Glutamatergic neuron (in vitro differentiated cells): ENCODE data around the gene MYBPH. TPM values are rescaled to one million over a fixed set of nuclear protein-coding genes. Genes with fewer than 3 reads are reported as not detected.

ENCODE experiments used
- DNase-seq: peaks from one replicate; pipeline ENCODE4 v3.0.0; 2022
- H3K27ac Mint-ChIP-seq: one replicate; pipeline ENCODE4 v1.8.0; 2020; ENCODE audit warnings: mild to moderate bottlenecking, mixed read lengths, inconsistent platforms; ENCODE audit not compliant: unreplicated experiment
- H3K27me3 Mint-ChIP-seq: one replicate; pipeline ENCODE4 v1.8.0; 2020; ENCODE audit warnings: mild to moderate bottlenecking, moderate library complexity, mixed read lengths, inconsistent platforms; ENCODE audit not compliant: unreplicated experiment
- H3K36me3 Mint-ChIP-seq: one replicate; pipeline ENCODE4 v1.8.0; 2020; ENCODE audit warnings: mild to moderate bottlenecking, mixed read lengths, inconsistent platforms; ENCODE audit not compliant: unreplicated experiment
- H3K4me1 Mint-ChIP-seq: one replicate; pipeline ENCODE4 v1.8.0; 2020; ENCODE audit warnings: mild to moderate bottlenecking, low read depth, mixed read lengths, inconsistent platforms; ENCODE audit not compliant: unreplicated experiment
- H3K4me3 Mint-ChIP-seq: one replicate; pipeline ENCODE4 v1.8.0; 2020; ENCODE audit warnings: mild to moderate bottlenecking, mixed read lengths, inconsistent platforms; ENCODE audit not compliant: unreplicated experiment
- H3K9me3 Mint-ChIP-seq: one replicate; pipeline ENCODE4 v1.8.0; 2020; ENCODE audit warnings: mild to moderate bottlenecking, moderate library complexity, mixed read lengths, inconsistent platforms; ENCODE audit not compliant: unreplicated experiment
- total RNA-seq: library from RNA; stranded (reverse); fragmentation: NEBNext Ultra II Directional; extraction: Animal tissue kit (Norgen Biotek cat#: 25700); gene quantifications from one replicate; pipeline ENCODE4 v1.2.1, GENCODE V29; 2021; ENCODE audit not compliant: unreplicated experiment
- TF ChIP-seq, protein P1 (sequence below): fragments of 200-600 bp; sonication (generic); IDR thresholded peaks from one replicate; pipeline ENCODE4 v1.5.0; 2021; ENCODE audit not compliant: partially characterized antibody, unreplicated experiment

MYBPH gene
- total RNA-seq, 1 donor from 2014 or later: not detected

GRCh38 chr1:203146042-203146369, 29.6 kb downstream of the MYBPH start:
- no peak overlapping the region for H3K4me3 Mint-ChIP-seq
- no peak for DNase-seq
- TF ChIP-seq, protein P1, sequence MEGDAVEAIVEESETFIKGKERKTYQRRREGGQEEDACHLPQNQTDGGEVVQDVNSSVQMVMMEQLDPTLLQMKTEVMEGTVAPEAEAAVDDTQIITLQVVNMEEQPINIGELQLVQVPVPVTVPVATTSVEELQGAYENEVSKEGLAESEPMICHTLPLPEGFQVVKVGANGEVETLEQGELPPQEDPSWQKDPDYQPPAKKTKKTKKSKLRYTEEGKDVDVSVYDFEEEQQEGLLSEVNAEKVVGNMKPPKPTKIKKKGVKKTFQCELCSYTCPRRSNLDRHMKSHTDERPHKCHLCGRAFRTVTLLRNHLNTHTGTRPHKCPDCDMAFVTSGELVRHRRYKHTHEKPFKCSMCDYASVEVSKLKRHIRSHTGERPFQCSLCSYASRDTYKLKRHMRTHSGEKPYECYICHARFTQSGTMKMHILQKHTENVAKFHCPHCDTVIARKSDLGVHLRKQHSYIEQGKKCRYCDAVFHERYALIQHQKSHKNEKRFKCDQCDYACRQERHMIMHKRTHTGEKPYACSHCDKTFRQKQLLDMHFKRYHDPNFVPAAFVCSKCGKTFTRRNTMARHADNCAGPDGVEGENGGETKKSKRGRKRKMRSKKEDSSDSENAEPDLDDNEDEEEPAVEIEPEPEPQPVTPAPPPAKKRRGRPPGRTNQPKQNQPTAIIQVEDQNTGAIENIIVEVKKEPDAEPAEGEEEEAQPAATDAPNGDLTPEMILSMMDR: no peak
- H3K9me3 Mint-ChIP-seq: peaks cover 2% of the 10 kb centered on the region
- no peak overlapping the region for H3K27ac Mint-ChIP-seq
- H3K27me3 Mint-ChIP-seq: peaks cover 15% of the 10 kb centered on the region
- H3K4me1 Mint-ChIP-seq: peaks cover 26% of the 10 kb centered on the region
- H3K36me3 Mint-ChIP-seq: peaks cover 10% of the 10 kb centered on the region

DNA sequence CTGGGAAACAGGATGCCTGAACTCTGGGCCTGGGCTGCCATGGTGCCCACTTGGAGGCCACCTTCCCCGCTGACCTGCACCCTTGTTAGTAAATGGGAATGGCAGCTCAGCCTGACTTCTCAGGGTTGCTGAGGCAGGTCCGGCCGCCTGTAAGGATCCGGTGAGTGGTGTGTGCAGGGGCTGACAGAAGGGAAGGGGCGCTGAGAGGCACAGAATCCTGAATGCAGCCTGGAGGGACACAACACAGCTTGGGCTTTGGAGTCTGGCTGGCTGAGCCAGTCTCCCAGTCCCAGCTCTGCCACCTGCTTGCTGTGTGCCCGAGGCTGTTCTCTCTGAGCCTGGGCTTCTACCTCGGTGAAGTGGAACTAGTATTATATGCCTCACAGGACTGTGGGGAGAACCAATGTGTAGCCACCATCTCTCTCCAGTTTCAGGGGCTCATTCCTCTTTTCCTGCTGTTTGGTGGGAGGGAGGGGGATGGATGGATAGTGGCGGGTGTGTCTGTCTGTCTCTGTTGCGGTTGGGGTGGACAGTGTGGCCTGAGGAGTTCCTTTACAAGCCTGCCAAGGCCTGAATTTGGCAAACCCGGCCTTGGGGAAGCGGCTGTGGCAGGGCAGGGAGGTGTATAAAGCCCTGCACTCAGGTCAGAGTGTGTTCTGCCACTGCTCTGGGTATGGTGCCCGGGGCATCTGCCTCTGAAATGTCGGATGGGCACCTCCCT, 30.1 kb downstream of the MYBPH start:
- peaks cover 26% of the 10 kb centered on the region for H3K4me1 Mint-ChIP-seq
- DNase-seq: no peak
- H3K4me3 Mint-ChIP-seq: no peak overlapping the region
- peaks cover 2% of the 10 kb centered on the region for H3K9me3 Mint-ChIP-seq
- H3K27me3 Mint-ChIP-seq: peaks cover 15% of the 10 kb centered on the region
- no peak overlapping the region for H3K27ac Mint-ChIP-seq
- TF ChIP-seq, protein P1: no peak
- H3K36me3 Mint-ChIP-seq: peaks cover 10% of the 10 kb centered on the region

DNA sequence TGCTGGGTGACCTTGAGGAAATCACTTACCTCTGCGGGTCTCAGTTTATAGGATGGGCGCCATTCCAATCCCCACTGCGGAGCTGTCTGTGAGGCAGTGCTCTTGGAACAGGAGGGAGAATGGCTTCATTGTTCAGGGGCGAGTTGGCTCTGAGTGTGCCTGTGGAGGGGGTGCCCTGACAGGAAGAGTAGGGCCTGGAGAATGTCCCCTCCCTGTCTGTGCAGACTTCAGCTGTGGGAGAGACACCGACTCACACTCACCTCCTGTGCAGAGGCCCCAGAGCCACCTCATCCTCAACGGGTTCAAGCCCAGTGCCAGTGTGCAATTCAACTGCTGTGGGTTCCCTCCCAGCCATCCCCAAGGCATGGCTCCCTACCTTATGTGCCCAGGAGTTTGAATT, 31.0 kb downstream of the MYBPH start:
- TF ChIP-seq, protein P1: no peak
- H3K36me3 Mint-ChIP-seq: peaks cover 10% of the 10 kb centered on the region

GRCh38 chr1:203143641-203144040, 32.0 kb downstream of the MYBPH start:
- Mint-ChIP-seq H3K4me1 (peaks cover 17% of the 10 kb centered on the region), H3K27ac (no peak overlapping the region), H3K9me3 (peaks cover 2% of the 10 kb centered on the region), H3K27me3 (peaks cover 8% of the 10 kb centered on the region), H3K4me3 (peak overlapping the region; percentile 43), H3K36me3 (peaks cover 10% of the 10 kb centered on the region)
- TF ChIP-seq, protein P1: no peak
- no peak for DNase-seq

More for the DNA sequence above, 31.0 kb downstream of the MYBPH start:
- DNase-seq: no peak
- H3K27ac Mint-ChIP-seq: no peak overlapping the region
- H3K27me3 Mint-ChIP-seq: peaks cover 12% of the 10 kb centered on the region
- peaks cover 2% of the 10 kb centered on the region for H3K9me3 Mint-ChIP-seq
- no peak overlapping the region for H3K4me3 Mint-ChIP-seq
- peaks cover 23% of the 10 kb centered on the region for H3K4me1 Mint-ChIP-seq

DNA sequence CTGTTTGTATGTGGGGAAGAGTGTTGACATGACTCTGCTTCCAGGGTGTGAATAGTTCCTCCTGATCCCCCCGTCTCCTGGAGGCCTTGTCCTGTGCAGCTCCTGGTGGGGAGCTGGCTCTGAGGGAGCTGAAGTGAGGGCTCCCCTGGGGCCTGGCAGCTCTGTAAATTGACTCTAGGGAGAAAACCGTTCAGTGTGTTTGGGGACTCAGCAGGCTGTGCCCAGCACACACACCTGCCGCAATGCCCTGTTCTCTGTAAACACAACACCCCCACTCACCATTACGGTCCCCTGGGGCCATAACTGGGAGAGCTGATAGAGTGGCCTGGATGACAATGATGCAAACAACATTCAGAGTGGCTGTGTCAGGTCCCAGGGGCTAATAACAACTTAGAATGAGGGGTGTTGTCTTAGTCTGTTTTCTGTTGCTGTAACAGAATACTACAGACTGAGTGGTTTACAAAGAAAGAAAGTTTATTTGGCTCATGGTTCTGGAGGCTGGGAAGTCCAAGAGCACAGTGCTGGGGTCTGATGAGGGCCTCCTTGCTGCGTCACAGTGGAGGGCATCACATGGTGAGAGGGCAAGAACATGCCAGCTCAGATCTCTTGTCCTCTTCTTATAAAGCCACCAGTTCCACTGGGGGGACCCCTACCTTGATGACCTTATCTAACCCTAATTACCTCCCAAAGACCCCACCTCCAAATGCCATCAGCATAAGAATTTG, 32.8 kb downstream of the MYBPH start:
- Mint-ChIP-seq H3K36me3 (peaks cover 10% of the 10 kb centered on the region), H3K27me3 (peaks cover 8% of the 10 kb centered on the region), H3K4me3 (no peak overlapping the region), H3K4me1 (peaks cover 15% of the 10 kb centered on the region), H3K27ac (no peak overlapping the region), H3K9me3 (peaks cover 2% of the 10 kb centered on the region)
- DNase-seq: no peak
- TF ChIP-seq, protein P1: no peak
